AG09319 (cell line): ENCODE data around the gene SGK1.
"Not testable (repeated sequence)": the region's sequence is repeated elsewhere in the genome, so short reads cannot be mapped to it uniquely, and the experiment has no call there.

Source experiments
- DNase-seq: peaks from one replicate; pipeline ENCODE4 v3.0.0-alpha.2; 2010; ENCODE audit warnings: low read depth; ENCODE audit errors: extremely low read depth
- CTCF ChIP-seq: IDR thresholded peaks from 2 replicates; pipeline ENCODE4 v1.5.1; 2011; ENCODE audit warnings: low read depth, mild to moderate bottlenecking, inconsistent platforms, low read length, moderate library complexity

Gene SGK1

GRCh38 chr6:134341999-134342567 lies 24.2 kb upstream of the SGK1 start:
- DNase-seq: no peak
- no peak for TF ChIP-seq CTCF

- TF ChIP-seq CTCF: no peak
- DNase-seq: no peak
Measured at GRCh38 chr6:134340179-134340975, 22.5 kb upstream of the SGK1 start.

- no peak for TF ChIP-seq CTCF
- DNase-seq: no peak
Measured at GRCh38 chr6:134339216-134339615, 21.3 kb upstream of the SGK1 start.

- DNase-seq: no peak
- TF ChIP-seq CTCF: no peak
Measured at GRCh38 chr6:134331256-134331655, 13.3 kb upstream of the SGK1 start.

- TF ChIP-seq CTCF: no peak
Measured at GRCh38 chr6:134330555-134330954, 12.6 kb upstream of the SGK1 start.

GRCh38 chr6:134328792-134329191 lies 10.9 kb upstream of the SGK1 start:
- TF ChIP-seq CTCF: no peak
- no peak for DNase-seq

More at GRCh38 chr6:134330555-134330954, 12.6 kb upstream of the SGK1 start:
- no peak for DNase-seq

- no peak for DNase-seq
- TF ChIP-seq CTCF: no peak
Measured at GRCh38 chr6:134328138-134328537, 10.2 kb upstream of the SGK1 start.

- not testable (repeated sequence) for DNase-seq
Measured at GRCh38 chr6:134326192-134326591, 8.3 kb upstream of the SGK1 start.
